ENCODE measurements around the gene FRY.

Gene FRY

GRCh38 chr13:32087955-32088747, 56.6 kb downstream of the FRY start:
- DNase-seq, result no peak

GRCh38 chr13:32092496-32092895, 60.9 kb downstream of the FRY start:
- no peak for DNase-seq

- no peak for DNase-seq
These were observed 61.4 kb downstream of the FRY start for GRCh38 chr13:32093006-32093405.

GRCh38 chr13:32098272-32098671, 66.7 kb downstream of the FRY start:
- no peak for DNase-seq

- DNase-seq, result no peak
These were observed 74.2 kb downstream of the FRY start for GRCh38 chr13:32105653-32106313.

- no peak for DNase-seq
These were observed 75.9 kb downstream of the FRY start for GRCh38 chr13:32107474-32107873.

- no peak for DNase-seq
These were observed 76.4 kb downstream of the FRY start for GRCh38 chr13:32107973-32108372.

GRCh38 chr13:32113532-32113931, 82.0 kb downstream of the FRY start:
- DNase-seq, result no peak

GRCh38 chr13:32114284-32114950, 82.8 kb downstream of the FRY start:
- no peak for DNase-seq

- DNase-seq, result no peak
These were observed 83.5 kb downstream of the FRY start for GRCh38 chr13:32115066-32115465.

GRCh38 chr13:32116210-32116609, 84.6 kb downstream of the FRY start:
- DNase-seq, result no peak

- no peak for DNase-seq
These were observed 85.4 kb downstream of the FRY start for GRCh38 chr13:32117001-32117400.

GRCh38 chr13:32117701-32118100, 86.1 kb downstream of the FRY start:
- DNase-seq, result no peak

- peak in 1 of 5 donors; percentile 5 for DNase-seq
These were observed 89.7 kb downstream of the FRY start for GRCh38 chr13:32121316-32121715.

- DNase-seq, result no peak
These were observed 93.2 kb downstream of the FRY start for GRCh38 chr13:32124743-32125142.

GRCh38 chr13:32125221-32125689, 93.7 kb downstream of the FRY start:
- no peak for DNase-seq

- no peak for DNase-seq
These were observed 94.2 kb downstream of the FRY start for GRCh38 chr13:32125751-32126150.

- DNase-seq, result no peak
These were observed 94.7 kb downstream of the FRY start for GRCh38 chr13:32126278-32126677.

- DNase-seq, result no peak
These were observed 95.2 kb downstream of the FRY start for GRCh38 chr13:32126756-32127155.

- no peak for DNase-seq
These were observed 96.1 kb downstream of the FRY start for GRCh38 chr13:32127691-32128090.

- no peak for DNase-seq
These were observed 102.9 kb downstream of the FRY start for GRCh38 chr13:32134241-32135055.

GRCh38 chr13:32135056-32135390, 103.4 kb downstream of the FRY start:
- DNase-seq, result no peak

GRCh38 chr13:32135655-32136054, 104.1 kb downstream of the FRY start:
- DNase-seq, result no peak

All from T-helper 1 cell (primary cell).